DMS153 (cell line): Measurements from ENCODE around the gene GTPBP4.
"Not testable (repeated sequence)": the region's sequence is repeated elsewhere in the genome, so short reads cannot be mapped to it uniquely, and the experiment has no call there.

Experiments
- DNase-seq: peaks from one replicate; lab custom pipeline; 2025; lab: John Stamatoyannopoulos, UW

The GTPBP4 gene

DNA sequence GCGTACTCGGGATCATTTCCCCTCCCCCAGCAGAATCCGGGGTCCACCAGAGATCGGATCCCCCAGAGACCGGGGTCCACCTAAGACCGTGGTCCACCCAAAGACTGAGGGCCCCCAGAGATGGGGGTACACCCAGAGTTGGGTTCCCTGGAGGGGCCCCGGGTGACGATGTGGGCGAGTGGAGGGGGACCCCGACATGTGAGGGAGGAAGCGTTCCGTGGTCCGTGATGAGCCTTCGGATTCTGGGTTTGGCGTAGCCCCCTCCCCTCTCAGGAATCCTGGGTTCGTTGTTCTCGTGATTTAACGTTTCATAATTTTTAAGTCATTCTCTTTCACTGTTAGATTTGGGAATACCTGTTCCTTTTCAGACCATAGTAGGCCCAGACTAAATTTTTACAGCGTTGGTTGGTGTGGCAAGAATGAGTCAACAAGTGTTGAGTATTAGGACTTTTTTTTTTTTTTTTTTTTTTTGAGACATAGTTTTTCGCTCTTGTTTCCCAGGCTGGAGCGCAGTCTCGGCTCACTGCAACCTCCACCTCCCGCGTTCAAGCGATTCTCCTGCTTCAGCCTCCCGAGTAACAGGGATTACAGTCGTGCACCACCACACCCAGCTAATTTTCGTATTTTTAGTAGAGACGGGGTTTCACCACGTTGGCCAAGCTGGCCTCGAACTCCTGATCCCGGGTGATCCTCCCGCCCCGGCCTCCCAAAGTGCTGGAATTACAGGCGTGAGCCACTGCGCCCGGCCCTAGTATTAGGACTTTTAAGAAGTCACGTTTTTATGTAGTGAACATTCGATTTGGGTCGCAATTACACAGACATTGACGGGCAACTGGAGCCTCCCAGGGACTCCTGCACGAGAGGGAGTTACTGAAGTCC, 672 bp downstream of the GTPBP4 start:
- no peak for DNase-seq

DNA sequence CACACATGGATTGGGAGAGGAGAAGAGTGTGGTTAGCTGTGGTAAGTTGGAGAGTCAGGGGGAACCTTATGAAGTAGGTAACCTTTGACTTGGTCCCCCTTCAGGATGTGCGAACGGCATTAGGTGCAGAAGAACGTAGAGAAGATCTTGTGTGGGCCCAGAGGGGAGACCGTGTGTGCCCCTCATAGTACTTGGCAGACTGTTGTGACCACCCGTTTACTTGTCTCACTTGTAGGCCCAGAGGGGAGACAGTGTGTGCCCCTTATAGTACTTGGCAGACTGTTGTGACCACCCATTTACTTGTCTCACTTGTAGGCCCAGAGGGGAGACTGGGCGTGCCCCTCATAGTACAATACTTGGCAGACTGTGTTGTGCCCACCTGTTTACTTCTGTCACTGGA, 2.6 kb downstream of the GTPBP4 start:
- DNase-seq = no peak

DNA sequence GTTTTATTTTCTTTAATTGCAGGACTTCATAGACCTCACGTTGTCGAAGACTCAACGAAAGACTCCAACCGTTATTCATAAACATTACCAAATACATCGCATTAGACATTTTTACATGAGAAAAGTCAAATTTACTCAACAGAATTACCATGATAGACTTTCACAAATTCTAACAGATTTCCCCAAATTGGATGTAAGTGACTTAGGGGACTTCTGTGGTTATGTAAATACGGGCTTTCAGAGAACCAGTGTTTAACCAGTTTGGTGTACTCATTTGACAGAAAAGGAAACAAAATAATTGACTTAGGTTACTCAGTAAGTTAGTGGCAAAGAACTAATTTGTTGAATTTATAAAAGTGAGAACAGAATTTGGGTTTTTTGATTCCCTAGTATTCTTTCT, 4.2 kb downstream of the GTPBP4 start:
- no peak for DNase-seq

DNA sequence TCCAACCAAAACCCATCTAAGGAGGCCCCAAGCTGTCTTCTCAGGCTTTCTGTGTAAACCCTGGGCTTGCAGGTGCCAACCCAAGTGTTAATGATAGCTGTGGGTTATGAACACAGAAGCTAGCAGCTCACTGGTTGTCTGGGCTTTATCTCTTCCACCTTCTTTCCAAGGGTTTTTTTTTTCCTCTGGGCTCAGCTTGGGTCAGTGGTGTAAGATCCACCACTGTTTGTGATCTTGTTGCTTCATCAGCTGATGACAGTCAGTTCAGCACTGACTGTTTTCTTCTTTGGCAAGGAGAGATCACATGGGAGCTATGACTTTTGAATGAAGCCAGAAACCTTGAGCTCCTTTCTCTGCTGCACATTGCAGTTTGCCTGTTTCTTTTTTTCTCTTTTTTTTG, 4.6 kb downstream of the GTPBP4 start:
- DNase-seq = no peak

DNA sequence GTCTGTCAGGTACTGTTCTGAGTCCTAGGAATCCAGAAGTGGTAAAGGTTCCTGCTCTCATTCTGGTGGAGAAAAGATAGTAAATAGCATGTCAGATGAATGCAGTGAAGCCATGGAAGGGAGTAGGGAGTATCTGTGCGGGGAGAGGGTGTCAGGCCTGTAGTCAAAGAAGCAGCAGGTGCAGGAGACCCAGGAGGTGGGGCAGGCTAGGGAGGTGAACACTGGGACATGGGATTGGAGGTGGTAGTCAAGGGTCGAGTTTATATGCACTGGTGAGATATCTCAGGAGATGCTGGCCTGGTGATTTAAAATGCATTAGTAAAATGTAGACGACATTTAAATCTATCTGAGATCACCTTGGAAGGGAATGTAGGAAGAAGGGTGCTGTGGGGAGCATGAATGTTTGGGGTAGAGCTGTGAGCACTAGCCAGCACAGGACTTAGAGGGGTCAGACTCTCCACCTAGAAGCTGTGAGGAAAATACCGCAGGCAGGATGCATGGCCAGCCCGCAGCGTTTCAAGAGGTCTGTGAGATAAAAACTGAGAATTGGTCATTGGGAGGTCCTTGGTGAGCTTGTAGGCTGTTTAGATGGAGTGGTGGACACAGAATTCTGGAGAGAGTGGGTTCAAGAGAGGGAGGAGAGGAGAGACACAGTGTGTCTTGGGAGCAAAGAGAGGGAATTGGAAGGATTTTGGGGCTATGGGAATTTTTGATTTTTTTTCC, 6.8 kb downstream of the GTPBP4 start:
- no peak for DNase-seq

DNA sequence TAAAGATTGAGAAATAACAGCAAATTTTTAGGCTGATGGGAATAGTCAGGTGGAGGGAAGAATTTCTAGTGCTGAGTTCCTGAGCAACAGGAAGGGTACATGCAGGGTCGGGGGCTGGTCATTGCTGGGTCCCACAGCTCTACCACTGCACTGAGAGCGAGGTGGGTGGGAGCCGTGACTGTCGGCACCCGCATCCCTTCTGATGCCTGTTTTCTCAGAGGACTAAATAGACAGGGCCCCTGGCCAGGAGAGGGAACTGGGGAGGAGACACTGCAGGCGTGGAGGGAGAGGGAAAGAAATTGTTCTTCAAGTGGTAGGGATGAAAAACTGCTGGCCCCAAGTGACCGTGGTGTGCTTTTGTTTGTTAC, 7.3 kb downstream of the GTPBP4 start:
- no peak for DNase-seq

DNA sequence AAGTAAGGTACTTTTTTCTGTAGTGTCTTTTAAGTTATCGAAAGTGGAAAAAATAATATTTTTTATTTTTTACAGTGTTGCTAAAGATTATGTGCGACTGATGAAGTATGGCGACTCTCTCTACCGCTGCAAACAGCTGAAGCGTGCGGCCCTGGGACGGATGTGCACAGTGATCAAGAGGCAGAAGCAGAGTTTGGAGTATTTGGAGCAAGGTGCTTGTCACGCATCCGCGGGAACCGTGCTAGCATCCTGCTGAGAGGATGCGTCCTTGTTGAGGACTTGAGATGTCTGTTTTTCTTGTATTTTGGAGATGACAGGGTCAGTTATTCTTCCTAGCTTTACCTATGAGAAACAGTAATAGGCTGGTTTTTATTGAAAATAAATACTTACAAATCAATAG, 7.8 kb downstream of the GTPBP4 start:
- no peak for DNase-seq

DNA sequence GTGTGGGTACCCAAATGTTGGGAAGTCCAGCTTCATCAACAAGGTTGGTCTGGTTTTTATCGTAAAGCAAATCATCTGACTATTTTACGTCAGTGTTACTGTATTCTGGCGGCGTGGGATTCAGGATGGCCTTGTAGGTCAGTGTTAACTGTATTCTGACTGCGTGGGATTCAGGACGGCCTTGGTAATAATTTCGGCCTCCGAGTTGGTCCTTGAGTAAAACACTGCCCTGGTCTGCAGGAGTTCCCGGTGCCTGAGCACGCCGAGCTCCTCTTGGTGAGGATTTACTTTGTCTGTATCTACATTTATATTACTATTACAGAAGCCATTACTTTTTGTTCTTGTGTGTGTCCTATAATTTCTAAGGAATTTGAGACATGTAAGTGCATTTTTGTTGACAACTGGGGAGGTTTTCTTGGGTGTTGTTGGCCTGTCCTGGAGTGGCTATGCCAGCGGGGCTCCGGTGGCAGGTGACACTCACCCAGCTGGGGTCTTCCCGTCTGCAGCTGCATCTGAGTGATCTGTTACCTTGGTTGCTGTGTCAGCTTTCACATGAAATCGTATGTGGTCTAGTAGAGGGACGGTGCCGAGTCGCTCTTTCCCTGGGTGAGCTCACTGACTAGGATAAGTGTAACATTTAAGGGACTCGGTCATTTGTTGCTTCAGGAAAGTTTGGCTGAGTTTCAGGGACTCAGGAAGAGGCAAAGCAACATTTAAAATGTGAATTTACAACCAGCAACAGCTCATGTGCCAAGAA, 9.2 kb downstream of the GTPBP4 start:
- DNase-seq = no peak

DNA sequence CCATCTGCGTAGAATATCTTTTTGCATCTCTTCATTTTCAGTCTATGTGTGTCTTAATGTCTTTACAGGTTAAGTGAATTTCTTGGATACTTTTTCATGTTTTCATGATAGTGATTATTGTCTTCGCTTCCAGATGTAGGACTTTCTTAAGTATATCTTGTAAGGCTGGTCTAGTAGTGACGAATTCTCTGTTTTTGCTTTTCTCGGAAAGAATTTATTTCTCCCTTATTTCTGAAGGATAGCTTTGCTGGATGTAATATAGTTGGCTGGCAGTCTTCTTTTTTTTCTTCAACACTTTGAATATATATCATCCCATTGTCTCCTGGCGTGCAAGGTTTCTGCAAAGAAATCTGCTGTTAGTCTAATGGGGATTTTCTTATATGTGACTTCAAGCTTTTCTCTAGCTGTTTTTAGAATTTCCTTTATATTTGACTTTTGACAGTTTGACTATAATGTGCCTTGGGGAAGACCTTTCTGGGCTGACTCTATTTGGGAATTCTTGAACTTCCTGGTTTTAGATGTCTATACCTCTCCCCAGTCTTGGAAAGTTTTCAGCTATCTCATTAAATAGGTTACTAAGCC, 14.3 kb downstream of the GTPBP4 start:
- no peak for DNase-seq

DNA sequence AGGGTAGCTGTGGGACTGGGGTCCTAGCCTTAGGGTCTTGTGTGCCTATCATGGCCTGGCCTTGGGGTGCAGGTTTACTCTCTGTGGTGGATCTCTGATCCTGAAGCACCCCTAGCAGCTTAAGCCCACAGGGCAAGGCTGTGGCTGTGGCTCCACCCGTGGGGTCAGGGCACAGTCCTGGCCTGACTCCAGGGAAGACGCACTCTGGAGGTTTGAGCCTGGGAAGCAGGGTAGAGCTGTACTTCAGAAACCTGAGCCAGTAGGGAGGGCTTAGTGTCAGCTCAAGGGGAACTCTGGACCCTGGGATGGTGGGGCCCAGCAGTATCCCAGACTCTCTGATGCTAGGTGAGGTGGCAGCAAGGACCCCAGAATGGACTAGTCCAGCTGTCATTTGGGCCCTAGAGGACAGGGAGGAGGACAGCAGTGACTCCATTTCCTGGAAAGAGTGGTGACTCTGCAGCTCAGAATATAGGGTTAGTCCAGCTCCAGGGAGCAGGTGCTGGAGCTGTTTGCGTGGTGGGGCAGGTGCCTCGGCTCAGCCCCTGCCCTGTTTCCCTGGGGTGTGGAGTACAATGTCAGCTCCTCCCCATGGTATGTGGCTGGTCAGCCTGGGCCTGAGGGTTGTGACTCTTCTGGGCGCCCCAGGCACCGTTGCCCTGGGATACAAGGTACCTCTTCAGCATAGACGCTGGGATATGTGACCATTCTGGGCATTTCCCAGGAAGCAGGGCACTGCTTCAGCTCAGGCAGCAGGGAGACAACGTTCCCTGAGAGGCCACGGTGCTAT, 15.8 kb downstream of the GTPBP4 start:
- DNase-seq = no peak

DNA sequence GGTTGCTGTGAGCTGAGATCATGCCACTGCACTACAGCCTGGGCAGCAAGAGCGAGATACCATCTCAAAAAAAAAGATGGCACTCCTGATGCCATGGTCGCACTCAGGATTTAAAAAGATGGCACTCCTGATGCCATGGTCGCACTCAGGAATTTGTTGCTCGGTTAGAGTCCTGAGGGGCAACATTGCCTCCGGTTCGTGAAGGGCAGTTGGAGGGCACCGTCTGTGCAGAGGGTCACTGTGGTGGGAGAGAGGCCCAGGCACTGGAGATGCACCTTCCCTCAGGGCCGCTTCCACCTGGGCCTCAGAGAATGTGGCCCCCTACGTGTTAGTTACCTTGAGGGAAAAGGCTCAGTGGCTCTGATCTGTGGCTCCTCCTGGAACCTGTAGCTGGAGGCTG, 18.3 kb downstream of the GTPBP4 start:
- DNase-seq = no peak

DNA sequence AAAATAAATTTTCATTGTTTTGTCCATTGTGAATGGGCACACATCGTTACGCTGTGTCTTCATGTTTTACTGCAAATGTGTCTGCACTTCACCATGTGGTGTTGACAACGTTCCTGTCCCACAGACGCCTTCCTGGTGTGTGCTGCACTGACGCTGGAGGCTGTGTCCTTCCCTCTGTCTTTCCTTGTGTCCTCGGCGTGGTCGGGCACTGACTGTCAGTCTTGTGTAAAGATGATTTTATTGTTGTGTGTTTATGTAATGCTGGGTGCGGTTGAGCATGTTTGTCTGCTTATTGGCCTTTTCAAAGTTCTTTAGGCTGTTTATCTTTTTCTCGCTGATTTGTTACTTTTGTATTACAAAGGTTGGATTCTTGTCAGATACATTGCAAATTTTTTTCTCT, 19.3 kb downstream of the GTPBP4 start:
- DNase-seq = no peak

DNA sequence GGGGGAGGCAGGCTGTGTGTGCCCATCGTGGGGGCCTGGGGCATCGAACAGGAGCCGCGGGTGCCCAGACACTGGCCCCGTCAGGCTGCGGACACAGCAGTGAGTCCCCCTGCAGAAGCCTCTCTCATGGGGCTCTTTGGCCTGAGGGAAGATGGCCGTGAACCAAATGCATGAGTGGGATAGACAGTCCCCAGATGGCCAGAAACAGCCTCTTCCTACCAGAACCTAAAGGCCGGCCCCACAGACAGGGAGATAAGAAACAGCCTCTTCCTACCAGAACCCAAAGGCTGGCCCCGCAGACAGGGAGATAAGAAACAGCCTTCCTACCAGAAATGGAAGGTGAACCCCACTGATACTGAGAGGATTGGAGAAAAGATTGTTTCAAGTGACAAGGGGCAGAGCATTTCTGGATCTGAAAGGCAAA, 20.8 kb downstream of the GTPBP4 start:
- no peak for DNase-seq

DNA sequence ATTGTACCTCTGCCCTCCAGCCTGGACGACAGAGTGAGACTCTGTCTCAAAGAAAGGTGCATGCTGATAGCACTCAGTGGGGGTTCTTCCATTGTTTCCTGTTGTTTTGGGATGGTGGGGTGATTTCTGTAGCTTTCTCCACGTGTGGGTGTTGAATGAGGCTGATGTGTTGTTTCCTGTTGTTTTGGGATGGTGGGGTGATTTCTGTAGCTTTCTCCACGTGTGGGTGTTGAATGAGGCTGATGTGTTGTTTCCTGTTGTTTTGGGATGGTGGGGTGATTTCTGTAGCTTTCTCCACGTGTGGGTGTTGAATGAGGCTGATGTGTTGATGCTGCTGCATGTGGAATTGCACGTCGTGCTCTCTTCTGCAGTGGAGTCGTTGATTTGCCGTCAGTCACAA, 21.7 kb downstream of the GTPBP4 start:
- DNase-seq = not testable (repeated sequence)

DNA sequence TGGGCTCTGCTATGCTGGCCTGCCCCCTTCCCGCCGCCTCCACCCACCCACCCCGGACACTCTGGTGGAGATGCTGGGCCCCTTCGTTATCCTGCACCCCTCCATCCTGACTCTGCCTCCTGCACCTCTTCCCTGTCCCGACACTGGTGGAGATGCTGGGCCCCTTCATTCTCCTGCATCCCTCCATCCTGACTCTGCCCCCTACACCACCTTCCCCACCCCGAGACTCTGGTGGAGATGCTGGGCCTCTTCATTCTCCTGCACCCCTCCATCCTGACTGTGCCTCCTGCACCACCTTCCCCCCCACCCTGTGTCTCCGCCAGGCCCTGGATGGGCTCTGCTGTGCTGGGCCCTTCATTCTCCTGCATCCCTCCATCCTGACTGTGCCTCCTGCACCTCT, 22.5 kb downstream of the GTPBP4 start:
- DNase-seq = no peak

DNA sequence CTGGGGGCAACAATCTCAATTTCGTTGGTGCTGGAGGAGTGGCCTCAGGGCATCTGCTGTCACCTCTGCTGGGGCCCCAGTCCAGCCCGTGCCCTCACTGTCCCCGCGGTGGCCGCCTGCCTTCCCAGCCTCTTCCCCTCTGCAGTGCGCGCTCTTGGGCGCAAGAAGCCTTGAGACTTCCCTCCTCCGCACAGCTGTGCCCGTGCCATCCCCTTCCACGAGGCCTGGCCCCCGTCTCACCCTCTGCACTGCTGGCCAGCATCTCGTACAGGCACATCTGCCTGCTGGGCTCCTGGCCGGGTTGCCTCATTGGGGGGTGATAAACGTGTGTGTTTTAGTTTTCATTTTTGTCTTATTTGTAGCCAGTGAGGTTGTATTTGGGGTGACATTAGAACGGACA, 23.5 kb downstream of the GTPBP4 start:
- no peak for DNase-seq

DNA sequence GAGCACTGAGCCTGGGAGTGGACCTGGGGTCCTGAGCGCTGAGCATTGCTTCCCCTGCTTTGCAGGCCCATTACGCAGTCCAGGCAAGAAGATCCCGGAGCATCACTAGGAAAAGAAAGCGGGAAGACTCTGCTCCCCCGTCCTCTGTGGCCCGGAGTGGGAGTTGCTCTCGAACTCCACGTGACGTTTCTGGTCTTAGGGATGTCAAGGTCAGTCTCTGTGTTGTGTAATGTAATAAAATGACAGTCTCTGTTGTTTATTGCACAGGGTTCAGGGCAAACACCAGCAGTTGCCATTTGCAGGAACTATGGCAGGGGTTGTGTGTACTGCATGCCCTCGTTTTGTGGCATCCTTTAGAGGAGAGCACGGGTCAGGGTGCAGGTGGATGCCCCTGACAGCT, 27.5 kb downstream of the GTPBP4 start:
- no peak for DNase-seq

DNA sequence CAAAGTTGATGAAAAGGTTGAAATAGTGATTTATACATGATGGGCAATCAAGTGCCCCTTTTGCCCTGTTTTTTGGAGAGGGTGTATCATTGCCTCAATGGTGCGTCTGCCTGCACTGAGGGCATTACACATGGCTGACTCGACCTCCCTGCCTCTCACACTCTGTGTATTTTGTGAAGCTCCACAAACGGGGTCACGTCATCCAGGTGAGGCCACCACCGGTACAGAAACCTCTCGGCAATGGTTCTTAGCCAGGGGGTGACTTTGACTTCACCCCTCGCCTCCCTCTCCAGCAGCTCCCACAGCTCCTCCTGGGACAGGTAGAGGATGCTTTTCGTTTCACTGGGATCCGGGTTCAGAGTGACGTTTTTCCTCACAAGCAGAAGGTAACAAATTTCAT, 31.1 kb downstream of the GTPBP4 start:
- DNase-seq = no peak

DNA sequence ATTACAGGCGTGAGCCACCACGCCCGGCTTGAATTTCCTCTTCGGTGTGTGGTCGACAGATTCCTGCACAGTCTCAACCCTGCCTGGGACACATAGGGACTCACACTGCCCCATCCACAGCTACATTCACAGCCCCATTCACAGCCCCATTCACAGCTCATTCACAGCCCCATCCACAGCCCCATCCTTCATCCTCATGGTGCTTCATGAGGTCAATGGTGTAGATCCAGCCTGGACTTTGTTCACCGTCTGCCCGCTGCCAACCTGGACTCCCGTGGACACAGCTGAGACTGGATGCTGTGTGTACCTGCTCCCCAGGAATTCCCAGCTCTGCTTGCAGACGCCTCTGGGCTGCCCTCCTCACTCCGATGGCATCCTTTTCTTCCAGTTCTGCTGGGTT, 32.2 kb downstream of the GTPBP4 start:
- no peak for DNase-seq

DNA sequence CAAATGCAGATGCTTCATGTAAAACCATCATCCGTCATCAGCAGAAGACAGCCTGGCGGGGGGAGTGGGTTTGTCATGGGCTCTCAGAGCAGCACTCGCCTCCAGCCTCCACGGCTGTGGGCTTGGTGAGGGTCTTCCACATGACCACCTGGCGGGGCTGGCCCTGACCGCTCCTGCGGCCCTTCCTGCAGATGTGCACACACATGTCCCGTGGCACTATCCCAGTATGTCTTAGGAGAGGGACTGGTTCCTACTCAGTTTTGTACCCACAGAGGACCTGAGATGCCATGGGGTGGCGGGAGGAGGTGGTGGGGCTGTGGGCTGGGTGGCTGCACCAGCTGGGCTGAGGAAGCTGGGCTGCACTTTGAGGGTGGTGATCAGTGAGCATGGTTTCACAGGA, 32.7 kb downstream of the GTPBP4 start:
- no peak for DNase-seq

DNA sequence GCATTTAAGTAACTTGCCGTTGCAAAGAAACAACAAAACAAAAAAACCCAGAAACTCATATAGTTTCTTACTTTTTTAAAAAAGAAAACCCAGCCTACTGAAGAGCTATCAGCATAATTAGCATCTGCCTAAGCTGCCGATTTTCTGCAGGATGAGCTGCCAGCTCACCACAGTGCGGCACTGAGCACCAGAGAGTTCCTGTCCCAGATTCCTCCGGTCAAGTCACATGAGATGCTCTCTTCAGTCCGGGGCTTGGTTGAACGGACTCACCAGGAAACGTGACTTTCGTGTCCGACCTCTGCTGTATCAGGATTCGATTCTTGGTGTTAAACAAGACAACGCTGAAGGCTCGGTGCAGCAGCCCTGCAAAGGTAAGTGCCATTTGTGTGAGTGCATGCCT, 34.2 kb downstream of the GTPBP4 start:
- DNase-seq = no peak

DNA sequence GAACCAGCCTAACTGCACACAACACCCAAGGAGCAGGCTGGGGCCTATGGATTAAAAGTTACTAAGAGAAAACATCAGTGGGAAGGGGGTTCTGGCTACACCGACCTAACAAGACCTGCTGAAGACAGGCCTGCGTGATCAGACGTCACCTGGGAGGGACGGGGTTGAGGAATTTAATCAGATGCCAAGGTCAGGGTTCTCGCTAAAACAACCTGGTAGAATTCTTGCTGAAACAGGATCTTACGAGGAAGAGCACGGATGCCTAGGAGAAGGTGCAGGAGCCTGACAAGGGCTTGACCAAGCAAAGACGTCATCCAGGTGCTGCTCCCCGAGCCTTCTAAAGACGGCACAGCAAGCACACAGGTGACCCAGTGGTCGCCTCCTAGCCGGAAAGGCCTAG, 35.9 kb downstream of the GTPBP4 start:
- no peak for DNase-seq
